ENCODE measurements around the gene SGO2.

DNA sequence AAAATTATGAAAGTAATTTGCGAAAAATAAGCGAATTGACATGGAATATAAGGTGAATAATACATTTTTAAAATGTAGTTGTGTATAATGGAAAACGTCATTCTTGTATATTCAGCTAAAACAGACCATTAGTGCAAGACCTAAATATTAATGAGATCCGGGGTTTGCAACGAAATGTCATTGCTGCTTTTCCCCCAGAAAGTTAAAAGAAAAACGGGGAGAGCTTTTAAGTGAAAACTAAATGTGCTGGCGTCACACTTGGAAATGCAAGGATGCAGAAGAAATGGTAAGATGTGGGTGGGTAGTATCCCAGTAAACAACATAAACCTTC lies 491 bp upstream of the SGO2 start:
- no peak for TF ChIP-seq EZH2 (IDR thresholded peaks at IDR 0.05; ENCODE audit: insufficient read depth, poor library complexity, severe bottlenecking)
- TF ChIP-seq EZH2phosphoT487 (IDR thresholded peaks at IDR 0.05; ENCODE audit: insufficient read depth, low read depth) = no peak
